Stimulated activated CD4-positive, alpha-beta T cell treated with anti-CD3 and anti-CD28 coated beads, Interleukin-1b, Interleukin-23, amount 100 ng/mL, for 1 hour (primary cell): ENCODE results near the gene RARS1.
A peak's percentile ranks its signal among the peaks of the same experiment; 100 is the strongest.
"Not testable (repeated sequence)": the region's sequence is repeated elsewhere in the genome, so short reads cannot be mapped to it uniquely, and the experiment has no call there.

Source experiments
- DNase-seq, 2 donors: peaks; one replicate each; pipeline ENCODE4 v3.0.0-alpha.2; 2020; ENCODE audit warnings: low read depth in 2 of 2

The RARS1 gene

DNA sequence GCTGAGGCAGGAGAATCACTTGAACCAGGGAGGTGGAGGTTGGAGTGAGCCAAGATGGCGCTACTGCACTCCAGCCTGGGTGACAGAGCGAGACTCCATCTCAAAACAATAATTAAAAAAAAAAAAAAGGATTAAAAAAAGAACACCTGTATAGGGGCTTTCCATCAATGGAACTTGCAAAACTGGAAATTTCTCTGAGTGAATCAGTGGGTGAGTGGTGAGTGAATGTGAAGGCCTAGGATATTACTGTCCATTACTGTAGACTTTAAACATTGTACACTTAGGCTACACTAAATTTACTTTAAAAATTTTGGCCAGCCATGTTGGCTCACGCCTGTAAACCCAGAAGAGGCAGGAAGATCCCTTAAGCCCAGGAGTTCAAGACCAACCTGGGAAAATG lies 5.7 kb upstream of the RARS1 start:
- DNase-seq = no peak

DNA sequence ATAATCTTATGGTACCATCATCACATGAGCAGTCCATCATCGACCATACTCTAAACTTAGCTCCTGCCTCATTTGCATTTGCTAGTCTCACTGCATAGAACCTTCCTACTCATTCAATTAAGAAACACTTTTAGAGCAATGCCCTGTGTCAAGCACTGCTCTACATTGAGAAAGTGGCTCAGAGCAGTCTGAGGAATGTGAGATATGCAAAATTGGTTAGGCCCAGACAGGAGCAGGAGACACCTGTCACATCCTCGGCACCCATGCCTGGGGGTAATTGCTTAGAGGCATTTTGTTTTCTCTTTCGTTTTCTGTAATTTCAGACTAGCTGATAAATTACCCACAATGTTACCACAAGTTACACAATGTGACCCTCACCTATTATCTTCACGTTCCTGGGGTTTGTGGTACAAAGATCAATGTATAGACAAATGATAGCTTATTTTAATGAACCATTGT lies 4.9 kb upstream of the RARS1 start:
- no peak for DNase-seq

DNA sequence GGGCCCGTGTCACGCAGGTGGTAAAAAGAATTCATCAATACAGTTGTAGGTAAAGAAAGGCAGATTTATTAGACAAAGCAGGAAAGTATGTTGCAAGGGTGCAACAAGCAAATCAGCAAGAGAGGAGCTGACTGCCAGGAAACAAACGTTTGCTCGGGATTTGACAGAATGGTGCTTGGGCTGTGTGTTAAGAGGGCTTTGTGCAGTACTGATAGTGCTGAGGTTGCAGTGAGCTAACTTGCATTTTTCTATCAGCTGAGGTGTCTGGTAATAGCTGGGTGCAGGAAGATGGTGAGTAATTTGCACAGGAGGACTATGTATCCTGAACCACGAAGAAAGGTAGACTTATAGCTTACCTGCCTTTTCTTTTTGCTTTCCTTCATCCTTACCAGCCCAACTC lies 3.9 kb upstream of the RARS1 start:
- no peak for DNase-seq

DNA sequence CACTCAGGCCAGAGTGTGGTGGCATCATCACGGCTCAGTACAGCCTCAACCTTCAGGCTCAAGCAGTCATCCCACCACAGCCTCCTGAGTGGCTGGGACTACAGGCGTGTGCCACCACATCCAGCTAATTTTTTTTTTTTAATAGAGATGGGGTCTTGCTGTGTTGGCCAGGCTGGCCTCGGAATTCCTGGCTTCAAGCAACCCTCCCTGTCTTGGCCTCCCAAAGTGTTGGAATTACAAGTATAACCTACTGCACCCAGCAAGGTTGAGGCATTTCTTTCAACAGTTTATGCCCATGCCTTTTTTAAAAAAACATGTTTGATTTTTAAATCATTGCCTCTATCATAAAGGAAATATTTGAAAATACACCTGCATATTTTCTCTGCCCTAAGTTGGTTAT lies 2.8 kb downstream of the RARS1 start:
- DNase-seq = no peak

DNA sequence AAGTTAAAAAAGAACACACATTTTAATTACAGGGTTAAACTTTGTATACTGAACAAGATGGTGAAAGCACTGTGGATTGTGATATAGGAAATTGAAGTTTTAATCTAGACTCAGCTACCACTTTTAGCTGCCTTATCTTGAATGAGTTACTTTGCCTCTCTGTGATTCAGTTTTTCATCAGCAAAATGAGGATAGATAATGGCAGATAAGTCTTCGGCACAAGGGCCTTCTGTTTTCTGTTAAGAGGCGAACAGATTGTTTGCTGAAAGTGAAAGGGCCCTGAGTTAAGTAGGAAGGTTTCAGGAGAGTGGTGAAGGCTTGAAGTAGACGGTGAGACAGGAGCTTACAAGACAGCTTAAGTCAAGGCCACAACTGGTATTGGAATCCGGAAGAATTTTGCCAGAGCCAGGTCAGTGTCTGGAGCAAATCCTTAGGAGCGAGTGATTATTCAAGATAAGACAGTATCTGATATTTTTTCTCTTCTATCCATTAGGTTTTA lies 7.8 kb downstream of the RARS1 start:
- no peak for DNase-seq

DNA sequence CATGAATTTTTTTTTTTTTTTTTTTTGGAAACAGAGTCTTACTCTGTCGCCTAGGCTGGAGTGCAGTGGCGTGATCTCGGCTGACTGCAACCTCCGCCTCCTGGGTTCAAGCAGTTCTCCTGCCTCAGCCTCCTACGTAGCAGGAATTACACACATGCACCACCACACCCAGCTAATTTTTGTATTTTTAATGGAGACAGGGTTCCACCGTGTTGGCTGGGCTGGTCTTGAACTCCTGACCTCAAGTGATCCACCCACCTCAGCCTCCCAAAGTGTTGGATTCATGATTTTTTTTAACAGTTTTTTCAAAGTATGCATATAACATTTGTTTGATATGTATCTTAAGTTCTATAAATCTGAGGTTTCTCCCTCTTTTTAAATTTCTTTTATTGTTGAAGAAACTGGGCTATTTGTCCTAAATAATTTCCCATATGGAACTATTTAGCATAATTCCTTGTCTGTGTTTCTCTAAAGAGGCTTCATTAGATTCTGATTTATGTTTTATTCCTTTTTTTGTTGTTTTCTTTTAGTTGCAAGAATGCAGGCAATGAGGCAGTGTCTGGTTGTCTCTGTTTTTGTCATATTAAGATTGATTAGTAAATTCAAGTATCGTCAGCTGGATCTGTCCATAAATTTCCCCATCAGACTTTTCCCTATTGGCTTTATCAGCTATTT lies 16.4 kb downstream of the RARS1 start:
- DNase-seq = no peak

DNA sequence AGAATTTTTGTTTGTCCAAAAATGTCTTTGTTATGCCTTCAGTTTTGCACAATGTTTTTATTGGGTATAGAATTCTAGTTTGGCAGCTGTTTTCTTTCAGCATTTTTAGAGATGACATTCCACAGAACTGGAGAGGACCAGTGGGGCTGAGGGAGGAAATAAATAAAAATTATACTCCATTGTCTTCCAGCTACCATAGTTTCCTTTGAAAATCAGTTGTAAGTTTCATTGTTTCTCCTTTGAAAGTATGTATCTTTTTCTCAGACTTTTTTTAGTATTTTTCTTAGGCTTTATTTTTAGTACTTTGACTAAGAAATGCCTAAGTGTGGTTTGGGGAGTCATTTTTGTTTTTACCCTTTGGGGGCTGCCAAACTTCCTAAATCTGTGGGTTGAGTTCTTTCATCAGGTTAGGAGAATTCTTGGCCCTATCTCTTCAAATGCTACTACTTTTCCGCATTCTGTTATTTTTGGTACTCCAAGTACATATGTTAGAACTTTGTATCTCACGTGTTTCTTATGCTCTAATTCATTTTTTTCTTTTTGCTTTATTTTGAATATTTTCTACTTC lies 27.7 kb downstream of the RARS1 start:
- DNase-seq = no peak

DNA sequence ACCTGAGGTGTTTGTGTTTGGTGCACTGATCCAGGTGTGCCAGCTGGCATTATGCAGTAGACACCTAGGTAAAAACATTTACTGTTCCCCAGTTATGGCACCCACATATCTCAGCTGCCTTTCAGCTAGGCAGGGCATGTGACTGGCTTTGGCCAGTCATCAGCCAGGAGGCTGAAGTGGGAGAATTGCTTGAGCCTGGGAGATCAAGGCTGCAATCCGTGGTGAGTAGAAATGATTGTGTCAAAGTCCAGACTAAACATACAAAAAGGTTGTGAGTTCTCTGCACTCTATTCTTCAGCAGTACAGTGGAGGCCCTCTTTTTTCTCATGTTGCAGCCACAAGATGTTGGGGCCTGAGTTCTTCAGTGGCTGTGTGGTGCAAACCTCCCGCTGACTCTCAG lies 39.6 kb downstream of the RARS1 start:
- DNase-seq = no peak

DNA sequence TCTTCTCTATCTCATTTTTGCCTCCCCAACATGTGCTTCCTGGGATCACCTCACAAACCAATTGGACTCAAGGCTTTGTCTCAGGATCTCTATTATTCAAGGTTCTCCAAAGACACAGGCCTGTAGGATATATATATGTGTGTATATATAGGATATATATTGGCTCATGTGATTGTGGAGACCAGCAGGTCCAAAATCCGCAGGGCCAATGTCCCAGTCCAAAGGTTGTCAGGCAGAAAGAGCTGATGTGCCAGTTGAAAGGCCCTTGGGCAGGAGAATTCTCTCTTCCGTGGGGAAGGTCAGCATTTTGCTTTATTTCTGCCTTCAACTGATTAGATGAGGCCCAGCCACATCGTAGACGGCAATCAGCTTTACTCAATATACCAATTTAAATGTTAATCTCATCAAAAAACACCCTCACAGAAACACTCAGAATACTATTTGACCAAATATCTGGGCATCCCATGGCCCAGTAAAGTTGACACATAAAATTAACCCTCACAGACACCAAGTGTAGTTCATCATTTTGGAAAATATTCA lies 41.6 kb downstream of the RARS1 start:
- DNase-seq = no peak

DNA sequence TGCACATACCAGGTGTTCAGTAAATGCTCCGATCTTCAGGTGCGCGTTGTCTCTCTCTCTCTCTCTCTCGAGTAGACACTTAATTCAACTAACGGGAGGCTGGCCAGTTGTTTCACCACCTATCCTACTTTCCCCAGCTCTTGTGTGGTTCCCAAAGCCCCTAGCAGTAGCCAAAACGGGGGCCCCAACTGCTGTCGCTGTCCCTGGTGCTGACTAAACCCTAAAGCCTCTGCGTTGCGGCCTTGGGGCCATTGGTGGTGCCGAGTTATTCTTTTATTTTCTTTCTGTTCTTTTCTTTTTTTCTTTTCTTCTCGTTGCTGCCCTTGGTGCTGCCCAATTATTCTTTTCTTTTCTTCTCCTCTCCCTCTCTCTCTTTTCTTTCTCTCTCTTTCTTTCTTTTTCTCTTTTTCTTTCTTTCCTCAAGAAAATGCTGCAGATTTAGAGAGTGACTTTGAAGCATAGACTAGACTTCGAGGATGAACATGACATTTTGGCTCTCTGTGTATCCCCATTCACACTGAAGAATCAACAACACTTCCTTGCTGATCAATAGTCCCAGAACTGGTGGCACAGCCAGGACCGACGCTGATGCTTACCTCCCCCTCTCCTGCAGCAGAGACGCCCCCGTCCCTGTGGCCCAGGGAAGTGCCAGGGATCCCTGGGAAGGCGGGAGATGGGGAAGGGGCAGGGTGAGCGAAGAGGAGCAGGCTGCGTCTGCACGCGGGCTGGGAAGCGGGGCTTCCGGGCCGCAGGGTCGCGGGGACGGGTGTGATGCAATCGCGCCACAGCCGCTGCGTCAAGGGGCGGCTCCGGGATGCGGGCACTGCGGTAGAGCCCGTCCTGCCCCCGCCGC lies 42.5 kb downstream of the RARS1 start, which contains the start of gene FBLL1:
FBLL1 (plus strand) TSS at position 785 of the 853 bp plus-strand sequence. CDS start 200 bp downstream, outside the sequence.
- DNase-seq = peak in 1 of 2 donors; percentile 2

DNA sequence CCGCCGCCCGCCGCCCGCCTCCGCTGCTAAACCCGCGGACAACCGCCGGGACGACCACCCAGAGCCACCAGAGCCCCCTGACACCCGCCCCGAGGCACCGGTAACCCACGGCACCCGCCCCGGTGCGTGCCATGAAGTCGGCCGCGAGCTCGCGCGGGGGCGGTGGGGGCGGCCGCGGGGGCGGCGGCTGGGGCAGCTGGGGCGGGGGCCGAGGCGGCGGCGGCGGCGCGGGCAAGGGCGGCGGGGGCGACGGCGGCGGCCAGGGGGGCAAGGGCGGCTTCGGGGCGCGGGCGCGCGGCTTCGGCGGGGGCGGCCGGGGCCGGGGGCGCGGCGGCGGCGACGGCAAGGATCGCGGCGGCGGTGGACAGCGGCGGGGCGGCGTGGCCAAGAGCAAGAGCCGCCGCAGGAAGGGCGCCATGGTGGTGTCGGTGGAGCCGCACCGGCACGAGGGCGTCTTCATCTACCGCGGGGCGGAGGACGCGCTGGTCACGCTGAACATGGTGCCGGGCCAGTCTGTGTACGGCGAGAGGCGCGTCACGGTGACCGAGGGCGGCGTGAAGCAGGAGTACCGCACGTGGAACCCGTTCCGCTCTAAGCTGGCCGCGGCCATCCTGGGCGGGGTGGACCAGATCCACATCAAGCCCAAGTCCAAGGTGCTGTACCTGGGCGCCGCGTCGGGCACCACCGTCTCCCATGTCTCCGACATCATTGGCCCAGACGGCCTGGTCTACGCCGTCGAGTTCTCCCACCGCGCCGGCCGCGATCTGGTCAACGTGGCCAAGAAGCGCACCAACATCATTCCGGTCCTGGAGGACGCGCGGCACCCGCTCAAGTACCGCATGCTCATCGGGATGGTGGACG lies 43.3 kb downstream of the RARS1 start:
- DNase-seq = no peak

DNA sequence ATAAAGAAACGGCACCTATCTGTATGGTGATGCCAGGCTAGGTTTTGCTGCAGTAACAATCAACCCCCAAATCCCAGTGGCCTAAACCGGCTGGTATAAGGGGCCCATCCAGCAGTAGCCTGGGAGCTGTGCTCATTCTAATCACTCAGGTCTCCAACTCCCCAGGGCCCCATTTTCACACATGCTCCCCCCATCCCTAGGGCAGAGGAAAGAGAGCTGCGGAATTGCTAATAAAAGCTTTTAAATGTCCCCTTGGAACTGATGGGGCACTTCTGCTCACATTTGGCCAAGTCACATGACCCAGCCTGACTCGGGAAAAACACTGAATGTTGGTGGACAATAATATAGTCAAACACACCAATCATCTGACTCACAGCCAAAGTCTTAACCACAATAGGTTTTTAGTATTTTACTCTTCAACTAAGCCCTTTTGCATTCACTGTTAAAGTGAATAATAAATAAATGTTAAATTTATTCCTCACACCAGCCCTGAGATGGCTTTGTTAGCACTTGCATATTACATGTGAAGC lies 44.4 kb downstream of the RARS1 start:
- no peak for DNase-seq

DNA sequence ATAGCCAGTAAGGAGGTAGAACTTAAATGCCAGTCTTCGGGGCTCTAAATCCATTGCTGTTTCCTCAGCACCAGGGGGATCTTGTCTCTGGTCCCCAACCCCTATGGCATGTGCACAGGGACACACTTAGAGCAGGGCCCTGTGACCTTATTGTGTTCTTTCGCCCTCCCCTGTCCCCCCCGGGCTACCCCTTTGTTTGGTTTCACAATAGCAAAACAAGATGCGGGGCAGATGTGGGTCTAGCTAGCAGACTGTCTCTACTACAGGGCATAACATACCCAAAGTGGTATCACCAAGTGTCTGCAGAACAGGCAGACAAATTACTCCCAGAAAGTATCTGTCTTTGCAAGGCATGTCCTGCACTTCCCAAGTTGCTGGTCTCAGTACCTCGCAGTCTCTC lies 44.9 kb downstream of the RARS1 start:
- no peak for DNase-seq

DNA sequence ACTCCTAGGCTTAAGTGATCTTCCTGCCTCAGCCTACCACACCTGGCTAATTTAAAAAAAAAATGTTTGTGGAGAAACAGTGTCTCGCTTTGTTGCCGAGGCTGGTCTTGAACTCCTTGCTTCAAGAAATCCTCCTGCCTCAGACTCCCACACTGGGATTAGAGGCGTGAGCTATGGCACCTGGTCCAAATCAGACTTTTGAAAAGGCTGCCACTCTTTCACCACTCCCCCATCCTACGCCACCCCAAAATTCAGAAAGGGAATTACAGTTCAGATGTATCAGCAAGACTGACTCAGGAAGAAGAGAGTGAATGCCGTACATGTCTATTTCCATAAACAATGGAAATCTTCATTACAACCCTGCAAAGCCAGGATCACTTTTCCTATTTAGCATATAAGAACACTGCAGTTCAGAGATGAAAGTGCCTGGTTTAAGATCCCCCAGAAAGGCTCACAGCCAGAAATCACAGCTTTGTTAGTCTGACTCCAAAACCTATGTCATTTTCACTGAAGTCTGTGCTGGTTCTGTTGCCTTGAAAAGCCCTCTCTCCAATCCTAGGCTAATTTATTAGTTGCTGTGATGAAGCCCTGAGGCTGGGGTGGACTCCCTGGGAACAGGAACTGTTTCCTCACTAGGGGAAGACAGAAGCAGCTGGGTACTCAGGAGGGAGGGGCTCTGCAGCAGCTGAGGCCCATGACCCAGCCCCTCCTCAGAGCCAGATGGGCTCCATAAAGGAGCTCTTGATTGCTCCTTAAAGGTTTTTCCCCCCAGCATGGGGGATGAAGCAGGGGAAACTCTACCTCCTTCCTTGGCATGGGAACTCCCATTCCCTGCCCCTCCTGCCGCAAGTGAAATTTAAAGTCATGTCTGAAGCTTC lies 46.0 kb downstream of the RARS1 start:
- DNase-seq = no peak

DNA sequence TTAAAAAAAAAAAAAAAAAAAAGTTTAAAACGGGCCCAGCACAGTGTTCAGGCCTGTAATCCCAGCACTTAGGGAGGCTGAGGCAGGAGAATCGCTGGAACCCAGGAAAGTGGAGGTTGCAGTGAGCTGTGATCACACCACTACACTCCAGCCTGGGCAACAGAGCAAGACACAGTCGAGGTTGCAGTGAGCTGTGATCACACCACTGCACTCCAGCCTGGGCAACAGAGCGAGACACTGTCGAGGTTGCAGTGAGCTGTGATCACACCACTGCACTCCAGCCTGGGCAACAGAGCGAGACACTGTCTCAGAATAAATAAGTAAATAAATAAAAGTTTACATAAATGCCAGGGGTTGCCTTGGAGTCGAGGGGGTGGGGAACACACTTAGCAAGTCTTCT lies 48.1 kb downstream of the RARS1 start:
- not testable (repeated sequence) for DNase-seq

DNA sequence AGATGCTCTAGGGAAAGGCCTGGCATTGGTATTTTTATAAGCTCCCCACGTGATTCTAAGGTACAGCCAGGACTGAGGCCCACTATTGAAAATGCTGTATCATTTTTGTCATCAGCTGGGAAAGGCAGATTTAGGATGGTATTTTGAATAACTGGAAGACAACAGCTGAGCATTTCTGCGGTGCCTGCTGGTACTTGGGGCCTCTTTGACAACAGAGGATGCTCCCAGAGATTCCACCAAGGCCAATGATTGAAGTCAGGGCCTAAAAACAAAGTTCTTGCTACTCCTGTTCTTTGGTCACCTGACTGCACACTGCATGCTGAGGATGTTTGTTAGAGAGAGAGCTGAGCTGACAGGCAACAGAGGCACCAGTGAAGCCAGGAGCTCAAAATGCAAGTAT lies 50.9 kb downstream of the RARS1 start:
- DNase-seq = no peak

DNA sequence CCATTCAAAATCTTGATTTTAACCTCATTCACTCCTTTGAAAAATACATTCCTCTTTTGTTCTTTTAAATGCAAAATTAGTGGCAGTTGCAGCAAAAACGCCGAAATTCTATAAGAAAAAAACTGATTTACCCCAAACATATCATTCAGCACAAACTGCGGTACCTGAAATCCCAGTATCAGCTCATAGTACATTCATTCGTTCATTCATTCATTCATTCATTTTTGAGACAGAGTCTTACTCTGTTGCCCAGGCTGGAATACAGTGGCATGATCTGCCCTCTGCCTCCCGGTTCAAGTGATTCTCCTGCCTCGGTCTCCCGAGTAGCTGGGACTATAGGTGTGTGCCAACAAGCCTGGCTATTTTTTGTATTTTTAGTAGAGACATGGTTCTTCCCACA lies 63.3 kb downstream of the RARS1 start:
- DNase-seq = no peak

DNA sequence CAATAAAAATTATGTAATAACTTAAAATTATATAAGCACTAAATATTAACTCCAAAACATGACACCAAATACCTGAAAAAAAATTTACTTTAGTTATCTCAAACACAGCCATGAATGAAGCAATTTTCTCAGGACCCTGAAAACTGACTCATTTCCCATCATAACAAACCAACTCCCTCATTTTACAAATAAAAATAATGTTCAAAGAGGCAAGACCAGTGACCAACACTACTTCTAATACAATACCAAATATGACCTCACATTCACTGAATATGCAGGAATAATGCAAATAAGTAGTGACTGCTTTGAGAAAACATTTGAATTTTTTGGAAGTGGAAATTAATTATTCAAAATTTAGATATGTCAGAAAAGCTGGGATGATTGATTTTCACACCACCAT lies 64.4 kb downstream of the RARS1 start:
- no peak for DNase-seq

DNA sequence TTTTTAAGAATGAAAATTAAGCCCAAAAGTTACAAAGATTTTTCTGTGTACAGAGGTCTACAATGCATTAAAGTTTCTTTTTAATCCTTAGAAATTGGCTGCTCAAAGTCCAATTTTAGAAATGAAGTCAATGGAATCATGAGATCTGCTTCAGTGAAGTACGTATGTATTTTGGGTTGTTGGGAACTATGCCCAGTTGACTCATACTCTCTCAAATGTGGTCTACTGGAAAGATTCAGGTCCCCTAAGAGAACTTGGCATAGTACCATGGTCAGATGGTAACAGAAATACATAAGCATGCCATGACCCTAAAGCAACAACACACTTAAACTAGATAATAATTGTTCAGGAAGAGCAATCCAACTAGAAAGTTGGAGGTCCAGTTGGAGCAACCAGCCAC lies 65.9 kb downstream of the RARS1 start:
- no peak for DNase-seq
